HFFc6 (cell line): ENCODE data around the gene SFI1. TPM values are rescaled to one million over a fixed set of nuclear protein-coding genes. Genes with fewer than 3 reads are reported as not detected.

Source experiments
- DNase-seq: peaks from one replicate; pipeline ENCODE4 v3.0.0-alpha.2; 2018
- H3K27ac Mint-ChIP-seq: 2 replicates; pipeline ENCODE4 v1.8.0; 2020; ENCODE audit warnings: mild to moderate bottlenecking, mixed read lengths
- H3K27me3 Mint-ChIP-seq: 2 replicates; pipeline ENCODE4 v1.8.0; 2021; ENCODE audit warnings: mild to moderate bottlenecking, moderate library complexity, mixed read lengths; ENCODE audit not compliant: insufficient read depth
- H3K36me3 Mint-ChIP-seq: 2 replicates; pipeline ENCODE4 v1.8.0; 2021; ENCODE audit warnings: low read depth, mixed read lengths
- H3K4me1 Mint-ChIP-seq: 2 replicates; pipeline ENCODE4 v1.8.0; 2020; ENCODE audit warnings: low read depth, mixed read lengths
- H3K4me3 Mint-ChIP-seq: 2 replicates; pipeline ENCODE4 v1.8.0; 2020; ENCODE audit warnings: mild to moderate bottlenecking, moderate library complexity, mixed read lengths
- H3K9me3 Mint-ChIP-seq: 2 replicates; pipeline ENCODE4 v1.8.0; 2020; ENCODE audit warnings: mild to moderate bottlenecking, mixed read lengths
- total RNA-seq, 6 experiments: library from RNA; stranded (reverse); fragmentation: NEBNext Ultra II Directional; extraction: Animal tissue kit (Norgen Biotek cat#: 25700); gene quantifications; 2 replicates in 1 of 6; 3 replicates in 5 of 6; pipeline ENCODE4 v1.2.3, GENCODE V29; 2021
- TF ChIP-seq, protein P1 (sequence below): fragments of 200-600 bp; sonication (generic); IDR thresholded peaks from 2 replicates; pipeline ENCODE4 v1.5.0; 2021; ENCODE audit warnings: antibody characterized with exemption, mild to moderate bottlenecking

Gene SFI1
- total RNA-seq, 6 experiments from 2014 or later = 8.3 to 12.1 (median 11.3) TPM

DNA sequence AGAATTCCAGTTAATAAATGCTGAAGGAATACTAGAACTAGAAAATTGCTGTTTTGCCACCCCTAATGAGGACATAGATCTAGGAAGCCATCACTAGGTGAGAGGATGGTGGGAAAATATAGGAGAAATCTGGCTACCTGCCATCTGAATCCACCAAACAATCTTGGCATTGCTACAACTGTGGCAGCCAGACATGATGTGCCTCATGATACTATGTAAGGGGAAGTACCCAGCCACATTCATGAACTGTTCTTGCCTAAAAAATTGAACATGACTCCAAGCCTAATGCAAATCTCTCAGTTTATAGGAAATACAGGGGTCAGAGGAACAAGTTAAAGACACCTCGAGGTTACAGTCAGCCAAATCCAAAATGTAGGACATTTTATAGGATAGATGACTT is 72.8 kb downstream of the SFI1 start:
- Mint-ChIP-seq H3K27me3 (no peaks in the 10 kb centered on the region; the same call in 1 of the 2 replicates), H3K9me3 (no peaks in the 10 kb centered on the region), H3K4me1 (peaks cover 19% of the 10 kb centered on the region), H3K36me3 (peaks cover 7% of the 10 kb centered on the region), H3K4me3 (no peak overlapping the region), H3K27ac (no peak overlapping the region)
- DNase-seq = no peak
- TF ChIP-seq, protein P1, sequence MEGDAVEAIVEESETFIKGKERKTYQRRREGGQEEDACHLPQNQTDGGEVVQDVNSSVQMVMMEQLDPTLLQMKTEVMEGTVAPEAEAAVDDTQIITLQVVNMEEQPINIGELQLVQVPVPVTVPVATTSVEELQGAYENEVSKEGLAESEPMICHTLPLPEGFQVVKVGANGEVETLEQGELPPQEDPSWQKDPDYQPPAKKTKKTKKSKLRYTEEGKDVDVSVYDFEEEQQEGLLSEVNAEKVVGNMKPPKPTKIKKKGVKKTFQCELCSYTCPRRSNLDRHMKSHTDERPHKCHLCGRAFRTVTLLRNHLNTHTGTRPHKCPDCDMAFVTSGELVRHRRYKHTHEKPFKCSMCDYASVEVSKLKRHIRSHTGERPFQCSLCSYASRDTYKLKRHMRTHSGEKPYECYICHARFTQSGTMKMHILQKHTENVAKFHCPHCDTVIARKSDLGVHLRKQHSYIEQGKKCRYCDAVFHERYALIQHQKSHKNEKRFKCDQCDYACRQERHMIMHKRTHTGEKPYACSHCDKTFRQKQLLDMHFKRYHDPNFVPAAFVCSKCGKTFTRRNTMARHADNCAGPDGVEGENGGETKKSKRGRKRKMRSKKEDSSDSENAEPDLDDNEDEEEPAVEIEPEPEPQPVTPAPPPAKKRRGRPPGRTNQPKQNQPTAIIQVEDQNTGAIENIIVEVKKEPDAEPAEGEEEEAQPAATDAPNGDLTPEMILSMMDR = no peak

DNA sequence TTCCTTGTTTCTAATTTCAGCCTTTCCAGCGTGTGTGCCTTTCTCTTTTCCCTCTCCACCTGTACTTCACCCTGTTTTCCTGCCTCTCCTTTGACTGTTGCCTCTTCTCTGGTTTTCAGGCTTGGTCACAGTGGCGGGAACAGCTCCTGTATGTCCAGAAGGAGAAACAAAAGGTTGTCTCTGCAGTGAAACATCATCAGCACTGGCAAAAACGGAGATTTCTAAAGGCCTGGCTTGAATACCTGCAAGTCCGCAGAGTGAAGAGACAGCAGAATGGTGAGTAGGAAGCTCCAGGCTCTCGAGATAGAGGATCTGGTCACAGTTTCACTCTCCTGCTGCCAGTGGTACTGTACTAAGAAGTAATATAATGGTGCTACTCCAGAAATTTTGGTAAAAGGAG is 76.6 kb downstream of the SFI1 start:
- no peak for DNase-seq
- Mint-ChIP-seq H3K4me3 (no peak overlapping the region), H3K9me3 (no peaks in the 10 kb centered on the region), H3K4me1 (peaks cover under 1% of the 10 kb centered on the region; the same call in 1 of the 2 replicates), H3K36me3 (peaks cover 11% of the 10 kb centered on the region), H3K27me3 (no peaks in the 10 kb centered on the region), H3K27ac (no peak overlapping the region)
- TF ChIP-seq, protein P1 = no peak

DNA sequence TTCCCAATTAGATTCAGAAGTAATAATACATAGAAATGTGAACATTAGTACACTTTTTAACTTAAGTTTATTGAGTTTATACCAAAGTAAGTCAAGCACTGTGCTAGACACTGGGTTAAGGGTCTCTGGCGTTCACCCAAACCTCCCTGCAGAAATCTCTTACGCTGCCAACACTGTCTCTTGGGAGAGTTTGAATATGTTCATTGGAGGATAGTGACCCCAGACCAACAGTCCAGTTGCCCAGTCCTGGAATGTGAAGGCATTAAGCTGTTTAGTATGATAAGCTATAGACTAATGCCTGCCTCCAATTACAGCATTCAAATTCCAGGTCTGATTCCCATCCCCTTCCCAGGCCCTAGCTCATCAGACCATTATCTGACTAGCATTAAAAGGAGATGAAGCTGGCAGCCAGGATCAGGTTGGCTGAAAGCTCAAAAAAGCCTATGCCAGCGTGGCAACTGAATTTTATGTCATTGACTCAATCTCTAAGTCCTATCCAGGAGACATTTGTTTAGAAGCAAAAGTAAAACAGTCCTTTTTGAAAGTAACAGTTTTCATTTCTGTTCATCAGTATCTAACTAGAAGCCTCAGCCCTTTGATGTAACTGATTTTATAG is 77.8 kb downstream of the SFI1 start:
- Mint-ChIP-seq H3K4me3 (no peak overlapping the region), H3K27ac (no peak overlapping the region)

DNA sequence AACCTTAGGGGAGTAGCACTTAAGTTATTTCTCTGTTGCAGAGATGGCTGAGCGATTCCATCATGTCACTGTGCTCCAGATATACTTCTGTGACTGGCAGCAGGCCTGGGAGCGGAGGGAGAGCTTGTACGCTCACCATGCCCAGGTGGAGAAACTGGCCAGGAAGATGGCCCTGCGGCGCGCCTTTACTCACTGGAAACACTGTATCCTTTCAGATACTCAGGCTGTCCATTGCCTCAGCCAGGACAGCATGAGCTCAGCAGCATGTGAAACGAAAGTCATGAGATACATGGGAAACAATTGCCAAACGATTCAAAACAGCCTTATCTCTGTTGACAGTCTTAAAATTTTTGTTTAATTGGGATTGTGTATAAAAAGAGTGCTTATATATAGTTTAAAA is 78.9 kb downstream of the SFI1 start:
- TF ChIP-seq, protein P1 = no peak
- Mint-ChIP-seq H3K9me3 (no peaks in the 10 kb centered on the region), H3K4me1 (no peaks in the 10 kb centered on the region), H3K4me3 (no peak overlapping the region), H3K27ac (no peak overlapping the region), H3K36me3 (peaks cover 15% of the 10 kb centered on the region), H3K27me3 (no peaks in the 10 kb centered on the region)
- no peak for DNase-seq

More for the DNA sequence above, 77.8 kb downstream of the SFI1 start:
- TF ChIP-seq, protein P1 = no peak
- Mint-ChIP-seq H3K36me3 (peaks cover 11% of the 10 kb centered on the region), H3K27me3 (no peaks in the 10 kb centered on the region), H3K4me1 (no peaks in the 10 kb centered on the region), H3K9me3 (no peaks in the 10 kb centered on the region)
- DNase-seq = no peak

DNA sequence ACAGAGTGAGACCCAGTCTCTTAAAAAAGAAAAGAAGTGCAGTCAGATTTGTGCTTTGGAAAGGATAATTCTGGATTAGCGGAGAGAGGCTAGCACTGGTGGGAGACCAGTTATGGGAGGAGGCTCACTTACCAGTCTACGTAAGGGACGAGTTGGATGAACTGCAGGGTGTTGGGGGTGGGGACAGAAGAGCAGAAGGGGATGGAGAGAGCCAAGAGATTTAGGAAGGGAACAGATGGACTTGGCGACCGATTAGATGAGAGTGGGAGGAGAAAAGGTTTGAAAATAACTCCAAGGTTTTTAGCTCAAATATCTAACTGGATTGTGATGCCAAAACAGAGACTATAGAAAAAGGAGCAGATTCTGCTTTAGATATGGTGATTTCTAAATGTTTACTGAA is 81.4 kb downstream of the SFI1 start:
- H3K27ac Mint-ChIP-seq = no peak overlapping the region
- no peak for DNase-seq
- peaks cover 10% of the 10 kb centered on the region; the same call in 1 of the 2 replicates for H3K36me3 Mint-ChIP-seq
- H3K27me3 Mint-ChIP-seq = no peaks in the 10 kb centered on the region
- no peaks in the 10 kb centered on the region for H3K4me1 Mint-ChIP-seq
- H3K4me3 Mint-ChIP-seq = no peak overlapping the region
- TF ChIP-seq, protein P1 = no peak
- no peaks in the 10 kb centered on the region for H3K9me3 Mint-ChIP-seq
